ENCODE measurements around the gene DUSP6.

- no peak for TF ChIP-seq CTCF (IDR thresholded peaks at IDR 0.05)
- no peak for TF ChIP-seq POLR2A (IDR thresholded peaks at IDR 0.05)
- no peak for TF ChIP-seq POLR2AphosphoS5 (IDR thresholded peaks at IDR 0.05; ENCODE audit: insufficient read depth in 1 of 2, low read depth in 1 of 2)
These were observed 6.9 kb downstream of the DUSP6 start for GRCh38 chr12:89345376-89345775.
